Measurements from ENCODE around the gene KAZN.

KAZN gene

GRCh38 chr1:14808768-14809167 lies 210.3 kb downstream of the KAZN start:
- no peak for DNase-seq (ENCODE audit: extremely low read depth, low read depth)
- no peak for TF ChIP-seq CTCF (IDR thresholded peaks at IDR 0.05; ENCODE audit: low read depth, low read length)

- no peak for TF ChIP-seq CTCF (IDR thresholded peaks at IDR 0.05; ENCODE audit: low read depth, low read length)
- DNase-seq (ENCODE audit: extremely low read depth, low read depth), result no peak
These were observed 210.9 kb downstream of the KAZN start for GRCh38 chr1:14809191-14809981.

- no peak for DNase-seq (ENCODE audit: extremely low read depth, low read depth)
- no peak for TF ChIP-seq CTCF (IDR thresholded peaks at IDR 0.05; ENCODE audit: low read depth, low read length)
These were observed 212.3 kb downstream of the KAZN start for GRCh38 chr1:14810595-14811361.

- no peak for DNase-seq (ENCODE audit: extremely low read depth, low read depth)
- no peak for TF ChIP-seq CTCF (IDR thresholded peaks at IDR 0.05; ENCODE audit: low read depth, low read length)
These were observed 213.1 kb downstream of the KAZN start for GRCh38 chr1:14811573-14811972.

- TF ChIP-seq CTCF (IDR thresholded peaks at IDR 0.05; ENCODE audit: low read depth, low read length), result no peak
- DNase-seq (ENCODE audit: extremely low read depth, low read depth), result no peak
These were observed 213.7 kb downstream of the KAZN start for GRCh38 chr1:14812189-14812588.

- no peak for DNase-seq (ENCODE audit: extremely low read depth, low read depth)
- no peak for TF ChIP-seq CTCF (IDR thresholded peaks at IDR 0.05; ENCODE audit: low read depth, low read length)
These were observed 216.8 kb downstream of the KAZN start for GRCh38 chr1:14815175-14815877.
